Measurements from ENCODE around the gene CLCF1.

CLCF1 gene

GRCh38 chr11:67372993-67373647 lies at the start of gene CLCF1:
Gene CLCF1 (minus strand): TSS chr11:67373598. CDS start chr11:67373539, 59 bp downstream.
- no peak for DNase-seq (ENCODE audit: low read depth)

GRCh38 chr11:67422891-67423290 lies 49.5 kb upstream of the CLCF1 start:
- DNase-seq (ENCODE audit: low read depth), result no peak

- DNase-seq (ENCODE audit: low read depth), result no peak
Measured at GRCh38 chr11:67421430-67422031, 48.1 kb upstream of the CLCF1 start.

DNA sequence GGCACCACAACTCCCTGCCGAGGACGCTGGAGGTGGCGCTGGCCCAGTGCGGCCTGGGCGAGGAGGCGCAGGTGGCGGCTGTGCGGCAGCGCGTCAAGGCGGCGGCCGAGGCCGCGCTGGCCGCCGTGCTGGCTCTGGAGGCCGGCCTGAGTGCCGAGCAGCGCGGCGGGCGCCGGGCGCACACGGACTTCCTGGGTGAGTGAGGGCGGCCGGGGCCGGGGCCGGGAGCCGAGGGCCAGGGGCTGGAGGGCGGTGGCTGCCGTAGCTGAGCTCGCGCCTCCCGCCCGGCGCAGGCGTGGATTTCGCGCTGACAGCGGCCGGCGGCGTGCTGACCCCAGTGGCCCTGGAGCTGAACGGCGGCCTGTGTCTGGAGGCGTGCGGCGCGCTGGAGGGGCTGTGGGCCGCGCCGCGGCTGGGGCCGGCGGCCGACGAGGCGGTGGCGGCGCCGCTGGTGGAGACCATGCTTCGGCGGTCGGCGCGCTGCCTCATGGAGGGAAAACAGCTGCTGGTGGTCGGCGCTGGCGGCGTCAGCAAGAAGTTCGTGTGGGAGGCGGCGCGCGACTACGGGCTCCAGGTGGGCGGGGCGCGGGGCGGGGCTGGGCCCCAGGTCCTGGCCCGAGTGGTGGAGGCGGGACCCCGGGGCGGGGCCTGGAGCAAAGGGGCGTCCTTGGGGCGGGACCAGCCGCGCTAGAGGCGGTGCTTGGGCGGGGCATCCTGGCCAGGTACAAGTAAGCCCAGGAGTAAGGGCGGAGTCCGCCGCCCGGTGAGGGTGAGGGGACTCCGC lies 47.4 kb upstream of the CLCF1 start:
- peak; percentile 74 for DNase-seq (ENCODE audit: low read depth)

- DNase-seq (ENCODE audit: low read depth), result no peak
Measured at GRCh38 chr11:67420147-67420645, 46.8 kb upstream of the CLCF1 start.

- DNase-seq (ENCODE audit: low read depth), result no peak
Measured at GRCh38 chr11:67419325-67420049, 46.1 kb upstream of the CLCF1 start.

- no peak for DNase-seq (ENCODE audit: low read depth)
Measured at GRCh38 chr11:67418476-67419281, 45.3 kb upstream of the CLCF1 start.

GRCh38 chr11:67417425-67417824 lies 44.0 kb upstream of the CLCF1 start:
- no peak for DNase-seq (ENCODE audit: low read depth)

DNA sequence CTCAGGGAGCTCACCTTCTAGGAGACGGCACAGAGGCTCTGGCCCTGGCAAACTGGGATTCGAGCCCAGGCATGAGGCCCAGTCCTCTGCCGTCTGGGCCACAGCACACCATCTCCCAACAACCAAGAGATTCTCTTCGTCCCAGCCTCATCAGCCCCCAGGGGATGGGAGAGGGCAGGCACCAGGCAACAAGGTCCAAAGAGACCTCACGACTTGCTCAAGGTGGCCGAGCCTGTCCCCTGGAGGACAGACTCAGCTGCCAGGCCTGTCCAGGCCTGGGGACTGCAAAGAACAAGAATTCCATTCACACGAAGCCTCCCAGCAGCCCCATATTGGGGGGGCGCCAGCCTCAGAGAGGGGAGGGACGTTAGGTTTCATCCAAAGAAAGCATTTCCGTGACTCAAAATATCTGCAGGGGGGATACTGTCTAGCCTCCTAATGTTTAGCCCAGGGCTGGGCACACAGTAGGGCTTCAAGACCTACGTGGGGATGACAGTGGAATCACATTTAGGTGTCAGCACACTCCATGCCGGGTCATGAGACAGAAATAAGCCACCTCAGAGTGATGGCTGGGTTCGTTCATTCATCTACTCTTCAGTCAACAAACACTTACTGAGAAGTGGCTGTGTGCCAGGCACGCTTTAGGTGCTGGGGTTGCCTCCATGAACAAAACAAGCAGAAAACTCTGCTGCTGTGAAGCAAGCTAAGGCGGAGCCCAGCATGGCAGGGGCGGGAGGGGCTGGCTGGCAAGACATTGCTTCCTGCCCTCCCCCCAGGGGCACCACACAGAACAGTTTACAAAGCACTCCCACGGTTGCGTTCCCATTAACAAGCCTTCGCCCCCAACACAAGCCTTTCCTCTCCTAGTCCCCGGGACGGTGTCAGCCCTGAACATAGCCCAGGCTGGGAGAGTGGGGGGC lies 43.3 kb upstream of the CLCF1 start:
- DNase-seq (ENCODE audit: low read depth), result no peak

DNA sequence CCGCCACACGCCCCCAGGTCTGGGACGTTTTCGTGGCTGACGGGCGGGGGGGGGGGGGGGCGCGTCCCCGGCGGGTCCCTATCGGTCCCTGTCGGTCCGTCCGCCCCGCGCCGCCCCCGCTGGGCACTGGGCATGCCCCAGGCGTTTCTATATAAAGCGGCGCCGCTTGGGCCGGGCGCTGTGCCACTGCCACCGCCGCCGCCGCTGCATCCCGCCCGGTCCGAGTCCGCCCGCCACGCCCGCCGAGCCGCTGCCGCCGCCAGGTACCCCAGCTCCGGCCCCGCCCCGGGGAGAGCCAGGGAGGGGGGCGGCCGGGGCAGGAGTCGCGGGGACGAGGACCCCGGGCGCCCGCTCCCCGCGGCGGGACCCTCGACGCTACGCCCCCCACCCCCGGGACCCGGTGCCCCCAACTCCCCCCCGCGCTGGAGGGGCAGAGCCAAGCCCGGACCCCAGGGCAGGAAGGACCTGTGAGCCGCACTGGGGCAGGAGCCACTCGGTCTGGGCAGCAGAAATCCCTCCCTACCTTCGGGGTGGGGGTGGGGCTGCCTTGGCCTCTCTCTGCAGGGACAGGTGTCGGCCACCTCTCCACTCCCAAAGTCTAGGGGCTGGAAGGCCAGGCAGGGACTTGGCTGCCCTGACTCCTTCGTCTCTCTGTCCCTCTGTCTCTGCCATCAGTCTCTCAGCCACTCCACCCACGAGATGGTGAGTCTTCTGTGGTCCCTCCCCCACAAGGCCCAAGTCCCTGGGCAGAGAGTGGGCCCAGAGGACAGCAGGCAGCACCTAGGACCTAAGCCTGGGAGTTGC lies 42.3 kb upstream of the CLCF1 start, which contains the start of gene CARNS1:
Gene CARNS1 (plus strand): TSS at position 178 of the 804 bp plus-strand sequence. CDS start 522 bp downstream, at position 700.
- no peak for DNase-seq (ENCODE audit: low read depth)

GRCh38 chr11:67413266-67413849 lies 40.0 kb upstream of the CLCF1 start:
- DNase-seq (ENCODE audit: low read depth), result no peak

DNA sequence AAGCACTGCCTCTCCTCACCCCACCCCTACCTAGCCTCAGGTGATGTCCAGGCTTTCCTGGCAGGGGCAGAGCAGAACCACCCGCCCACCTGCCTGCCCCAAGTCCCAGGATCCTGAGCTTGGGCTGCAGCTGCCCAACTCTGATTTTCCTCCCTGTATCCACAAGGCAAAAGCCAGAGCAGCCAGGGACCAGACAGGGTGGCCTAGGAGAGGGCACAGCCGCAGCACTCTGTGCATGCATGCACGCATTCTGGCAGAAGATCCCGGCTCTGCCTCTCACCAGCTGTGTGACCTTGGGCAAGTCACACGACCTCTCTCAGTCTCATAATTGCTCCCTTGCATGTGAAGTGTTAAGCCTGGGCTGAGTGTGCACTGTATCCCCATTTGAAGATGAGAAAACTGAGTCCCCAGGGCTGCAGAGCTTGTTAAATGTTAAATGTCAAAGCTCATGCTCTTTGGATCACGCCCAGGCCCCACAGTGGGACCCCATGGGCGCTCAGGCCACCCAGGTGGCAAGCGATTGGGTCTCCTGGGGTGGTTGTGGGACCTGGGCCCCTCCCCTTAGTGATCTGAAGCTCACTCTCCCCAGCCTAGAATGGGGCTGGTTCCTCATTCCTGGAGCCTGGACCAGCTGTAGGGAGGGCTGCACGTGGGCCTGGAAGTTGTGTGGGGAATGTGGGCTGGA lies 39.2 kb upstream of the CLCF1 start:
- no peak for DNase-seq (ENCODE audit: low read depth)

DNA sequence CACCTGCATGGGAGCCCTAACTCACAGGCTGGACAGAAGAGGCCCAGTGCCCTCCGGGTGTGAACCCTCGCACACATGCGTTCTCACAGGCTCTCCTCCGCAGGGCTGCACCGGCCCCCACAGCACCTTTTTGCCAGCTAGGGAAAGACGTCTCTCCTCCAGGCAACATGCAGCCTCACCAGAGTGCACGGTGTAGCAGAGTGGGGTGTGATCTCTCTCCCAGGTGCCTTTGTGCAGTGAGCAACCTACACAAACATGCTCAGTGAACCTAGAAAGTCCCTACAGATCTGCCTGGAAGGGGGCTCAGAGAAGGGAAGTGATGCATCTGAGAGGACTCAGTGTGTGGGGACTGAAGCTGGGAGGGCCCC lies 38.4 kb upstream of the CLCF1 start:
- no peak for DNase-seq (ENCODE audit: low read depth)

GRCh38 chr11:67410984-67411784 lies 37.8 kb upstream of the CLCF1 start:
- DNase-seq (ENCODE audit: low read depth), result no peak

- no peak for DNase-seq (ENCODE audit: low read depth)
Measured at GRCh38 chr11:67410369-67410831, 37.0 kb upstream of the CLCF1 start.

GRCh38 chr11:67409781-67410368 lies 36.5 kb upstream of the CLCF1 start:
- DNase-seq (ENCODE audit: low read depth), result no peak

- DNase-seq (ENCODE audit: low read depth), result no peak
Measured at GRCh38 chr11:67409261-67409666, 35.9 kb upstream of the CLCF1 start.
